SU-DHL-6 (cell line): ENCODE results near the gene SAMD9.

Source experiments
- H2AFZ ChIP-seq: fragments of 200-600 bp; sonication (generic); 2 replicates; pipeline ENCODE4 v1.6.1; 2014; ENCODE audit warnings: low read depth, mild to moderate bottlenecking, moderate library complexity, mixed read lengths, antibody characterized with exemption, low read length; ENCODE audit not compliant: severe bottlenecking
- H3F3A ChIP-seq: fragments of 200-600 bp; shearing (Covaris generic); 2 replicates; pipeline ENCODE4 v1.6.0; 2016; ENCODE audit warnings: antibody characterized with exemption, mild to moderate bottlenecking; ENCODE audit not compliant: insufficient read depth
- H3K27ac ChIP-seq: fragments of 200-600 bp; sonication (generic); 2 replicates; pipeline ENCODE4 v1.5.1; 2016; ENCODE audit warnings: low read depth, mild to moderate bottlenecking, low read length, moderate library complexity, mixed read lengths
- H3K27me3 ChIP-seq: fragments of 200-600 bp; sonication (generic), shearing (Covaris generic); 2 replicates; pipeline ENCODE4 v1.6.0; 2014; ENCODE audit warnings: mild to moderate bottlenecking, low read length
- H3K36me3 ChIP-seq: fragments of 200-600 bp; sonication (generic); 2 replicates; pipeline ENCODE4 v1.6.1; 2014; ENCODE audit warnings: mild to moderate bottlenecking, low read length, mixed read lengths
- H3K4me2 ChIP-seq: fragments of 300-600, 200-600 bp; shearing (Covaris generic), sonication (generic); 2 replicates; pipeline ENCODE4 v1.6.0; 2014; ENCODE audit warnings: low read length, low read depth, mild to moderate bottlenecking; ENCODE audit not compliant: poor library complexity, severe bottlenecking
- H3K4me3 ChIP-seq: fragments of 200-600 bp; sonication (generic); 2 replicates; pipeline ENCODE4 v1.5.1; 2014; ENCODE audit warnings: antibody characterized with exemption, low read length, mild to moderate bottlenecking, mixed read lengths; ENCODE audit not compliant: insufficient read depth, poor library complexity, severe bottlenecking
- H3K79me2 ChIP-seq: fragments of 200-600 bp; sonication (generic); 2 replicates; pipeline ENCODE4 v1.6.1; 2014; ENCODE audit warnings: mild to moderate bottlenecking, low read length, moderate library complexity; ENCODE audit not compliant: insufficient read depth
- H3K9ac ChIP-seq: fragments of 200-600 bp; sonication (generic); 2 replicates; pipeline ENCODE4 v1.7.0; 2014; ENCODE audit warnings: mild to moderate bottlenecking, low read length
- H3K9me2 ChIP-seq: fragments of 200-600 bp; sonication (generic); replicated peaks from 2 replicates; pipeline ENCODE4 v1.6.1; 2014; ENCODE audit warnings: low read length; ENCODE audit not compliant: insufficient read depth
- H3K9me3 ChIP-seq: fragments of 200-600 bp; sonication (generic); 2 replicates; pipeline ENCODE4 v1.6.1; 2014; ENCODE audit warnings: low read length, mixed read lengths; ENCODE audit not compliant: insufficient read depth
- H4K20me1 ChIP-seq: fragments of 200-600 bp; sonication (generic); 2 replicates; pipeline ENCODE4 v1.6.1; 2014; ENCODE audit warnings: low read depth, mild to moderate bottlenecking, antibody characterized with exemption, low read length, moderate library complexity, mixed read lengths
- EZH2phosphoT487 ChIP-seq: fragments of 200-600 bp; sonication (generic), shearing (Covaris generic); conservative IDR thresholded peaks from 2 replicates; pipeline ENCODE4 v1.6.1; 2018; ENCODE audit warnings: mild to moderate bottlenecking, antibody characterized with exemption, low read length, moderate library complexity, mixed read lengths
- TF ChIP-seq, protein P1 (sequence below): fragments of 200-600 bp; sonication (generic); IDR thresholded peaks from one replicate; pipeline ENCODE4 v1.5.1; 2017; ENCODE audit warnings: antibody characterized with exemption, mild to moderate bottlenecking, low read length, moderate library complexity; ENCODE audit not compliant: insufficient read depth, poor library complexity, severe bottlenecking

The SAMD9 gene

DNA sequence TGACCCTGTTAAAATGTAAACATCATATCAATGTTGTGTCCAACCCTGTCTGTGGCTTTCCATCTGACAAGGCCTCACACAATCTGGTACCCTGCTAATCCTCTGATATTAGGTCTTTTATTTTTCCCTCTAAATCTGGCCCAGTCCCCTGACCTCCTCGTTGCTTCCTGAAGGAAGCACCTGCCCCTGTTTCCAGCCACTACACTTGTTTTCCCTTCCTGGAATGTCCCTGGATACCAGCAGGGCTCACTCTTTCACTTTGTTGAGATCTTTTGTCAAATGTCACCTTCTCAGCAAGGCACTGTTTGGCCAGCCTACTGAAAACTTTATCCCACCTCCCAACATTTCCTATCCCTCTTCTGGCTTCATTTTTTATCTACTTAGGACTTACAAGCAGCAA lies 28.3 kb upstream of the SAMD9 start:
- TF ChIP-seq, protein P1, sequence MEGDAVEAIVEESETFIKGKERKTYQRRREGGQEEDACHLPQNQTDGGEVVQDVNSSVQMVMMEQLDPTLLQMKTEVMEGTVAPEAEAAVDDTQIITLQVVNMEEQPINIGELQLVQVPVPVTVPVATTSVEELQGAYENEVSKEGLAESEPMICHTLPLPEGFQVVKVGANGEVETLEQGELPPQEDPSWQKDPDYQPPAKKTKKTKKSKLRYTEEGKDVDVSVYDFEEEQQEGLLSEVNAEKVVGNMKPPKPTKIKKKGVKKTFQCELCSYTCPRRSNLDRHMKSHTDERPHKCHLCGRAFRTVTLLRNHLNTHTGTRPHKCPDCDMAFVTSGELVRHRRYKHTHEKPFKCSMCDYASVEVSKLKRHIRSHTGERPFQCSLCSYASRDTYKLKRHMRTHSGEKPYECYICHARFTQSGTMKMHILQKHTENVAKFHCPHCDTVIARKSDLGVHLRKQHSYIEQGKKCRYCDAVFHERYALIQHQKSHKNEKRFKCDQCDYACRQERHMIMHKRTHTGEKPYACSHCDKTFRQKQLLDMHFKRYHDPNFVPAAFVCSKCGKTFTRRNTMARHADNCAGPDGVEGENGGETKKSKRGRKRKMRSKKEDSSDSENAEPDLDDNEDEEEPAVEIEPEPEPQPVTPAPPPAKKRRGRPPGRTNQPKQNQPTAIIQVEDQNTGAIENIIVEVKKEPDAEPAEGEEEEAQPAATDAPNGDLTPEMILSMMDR: no peak
- no peak for TF ChIP-seq EZH2phosphoT487
- no peak overlapping the region for H3K27ac ChIP-seq
- no peaks in the 10 kb centered on the region for H3K9me3 ChIP-seq
- H4K20me1 ChIP-seq: no peaks in the 10 kb centered on the region
- H3K4me2 ChIP-seq: no peak overlapping the region
- H3K79me2 ChIP-seq: no peaks in the 10 kb centered on the region
- no peaks in the 10 kb centered on the region for H3K36me3 ChIP-seq
- H3K9ac ChIP-seq: no peak overlapping the region
- no peaks in the 10 kb centered on the region for H3F3A ChIP-seq
- H3K4me3 ChIP-seq: no peak overlapping the region
- no peak overlapping the region for H2AFZ ChIP-seq
- no peaks in the 10 kb centered on the region for H3K9me2 ChIP-seq
- no peaks in the 10 kb centered on the region for H3K27me3 ChIP-seq

DNA sequence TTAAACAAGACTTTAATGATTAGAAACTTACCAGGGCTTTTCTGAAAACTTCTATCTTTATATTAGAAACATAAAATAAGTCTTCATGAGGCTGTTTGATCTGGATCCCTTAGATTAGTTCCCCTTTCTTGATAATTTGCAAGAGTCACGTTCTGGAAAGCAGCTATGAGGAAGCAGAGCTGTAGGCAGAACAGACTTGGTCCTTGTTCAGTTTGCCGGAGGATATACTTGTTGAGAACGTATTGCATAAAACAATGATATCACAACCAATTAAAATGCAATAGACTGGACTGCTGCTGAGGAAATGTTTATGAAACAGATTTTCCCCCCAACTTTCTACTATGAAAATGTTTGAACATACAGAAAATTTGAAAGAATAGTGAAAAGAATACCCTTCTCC lies 27.6 kb upstream of the SAMD9 start:
- H3K27ac ChIP-seq: no peak overlapping the region
- H3K9me2 ChIP-seq: no peaks in the 10 kb centered on the region
- no peaks in the 10 kb centered on the region for H3K9me3 ChIP-seq
- H3K9ac ChIP-seq: no peak overlapping the region
- no peaks in the 10 kb centered on the region for H3K36me3 ChIP-seq
- no peaks in the 10 kb centered on the region for H3K27me3 ChIP-seq
- H3K4me3 ChIP-seq: no peak overlapping the region
- H4K20me1 ChIP-seq: no peaks in the 10 kb centered on the region
- H2AFZ ChIP-seq: no peak overlapping the region
- no peaks in the 10 kb centered on the region for H3K79me2 ChIP-seq
- H3F3A ChIP-seq: no peaks in the 10 kb centered on the region
- no peak overlapping the region for H3K4me2 ChIP-seq
- TF ChIP-seq, protein P1: no peak
- no peak for TF ChIP-seq EZH2phosphoT487

DNA sequence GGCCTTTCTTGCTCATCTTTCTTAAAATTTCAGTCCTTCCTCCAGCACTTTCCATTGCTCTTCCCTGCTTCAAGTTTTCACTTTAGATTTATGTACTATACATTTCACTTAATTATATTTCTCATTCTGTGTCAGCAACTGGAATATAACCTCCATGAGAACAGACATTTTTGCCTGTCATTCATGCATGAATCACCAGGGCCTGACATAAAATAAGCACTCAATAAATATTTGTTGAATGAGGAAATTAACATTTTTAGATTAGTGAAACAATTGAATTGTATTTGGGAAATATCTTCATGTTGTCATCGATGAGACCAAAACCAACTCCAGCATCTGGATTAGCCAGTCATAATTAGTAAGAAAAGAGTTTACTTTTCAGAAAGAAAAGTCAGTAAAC lies 24.3 kb upstream of the SAMD9 start:
- no peak overlapping the region for H3K9ac ChIP-seq
- H3K4me2 ChIP-seq: no peak overlapping the region
- H3K36me3 ChIP-seq: no peaks in the 10 kb centered on the region

More for the DNA sequence above, 24.3 kb upstream of the SAMD9 start:
- Histone ChIP-seq H3K9me3 (no peaks in the 10 kb centered on the region), H3F3A (no peaks in the 10 kb centered on the region), H4K20me1 (no peaks in the 10 kb centered on the region), H3K9me2 (no peaks in the 10 kb centered on the region), H3K79me2 (no peaks in the 10 kb centered on the region), H3K27me3 (no peaks in the 10 kb centered on the region), H3K4me3 (no peak overlapping the region), H2AFZ (no peak overlapping the region), H3K27ac (no peak overlapping the region)
- TF ChIP-seq, protein P1: no peak
- TF ChIP-seq EZH2phosphoT487: no peak
